Measurements from ENCODE around the gene RAPGEF1. TPM values are rescaled to one million over a fixed set of nuclear protein-coding genes. Genes with fewer than 3 reads are reported as not detected.

RAPGEF1 gene
- total RNA-seq, 1 experiment from 2014 or later, result 6.1 TPM

DNA sequence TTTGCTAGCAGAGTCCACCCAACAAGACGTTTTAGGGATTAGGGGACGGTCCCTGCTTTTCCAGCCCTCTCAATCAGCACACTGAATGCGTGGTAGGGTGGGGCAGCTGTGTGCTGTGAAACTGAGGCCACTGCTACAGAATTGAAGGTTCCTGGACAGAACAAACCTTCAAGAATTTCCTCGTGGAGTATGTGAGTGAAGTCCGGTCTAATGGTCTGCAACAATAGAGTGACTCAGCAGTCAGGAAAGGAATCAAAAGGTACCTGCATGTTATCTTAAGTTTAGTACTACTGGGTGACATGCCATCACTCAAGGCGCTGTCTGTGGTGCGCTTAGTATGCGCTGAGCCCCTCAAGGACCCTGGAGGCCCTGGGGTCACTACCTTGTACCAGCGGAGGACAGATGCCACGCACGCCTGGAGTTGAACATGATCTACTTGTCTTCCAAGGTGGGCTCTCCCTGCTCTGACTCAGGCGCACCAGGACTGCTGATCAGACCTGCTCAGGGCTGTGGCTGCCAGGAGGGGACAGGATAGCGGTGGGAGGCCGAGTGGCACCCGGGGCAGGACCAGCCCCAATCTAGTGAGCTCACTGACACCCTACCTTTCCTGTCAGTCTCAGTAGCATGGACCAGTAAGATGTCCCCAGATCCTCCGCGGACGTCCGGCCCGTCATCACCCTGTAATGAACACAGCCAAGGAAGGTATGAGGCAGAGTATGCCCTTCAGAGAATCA is 144.0 kb downstream of the RAPGEF1 start:
- no peaks in the 10 kb centered on the region for H4K20me1 ChIP-seq (ENCODE audit: insufficient read depth, low read depth, low read length)
- H3K4me2 ChIP-seq (ENCODE audit: low read depth, low read length, poor library complexity, severe bottlenecking), result no peak overlapping the region
- H3K27ac ChIP-seq (ENCODE audit: low read length), result no peak overlapping the region
- H2AFZ ChIP-seq (ENCODE audit: low read length), result no peak overlapping the region
- no peaks in the 10 kb centered on the region for H3K27me3 ChIP-seq (ENCODE audit: low read length)
- no peaks in the 10 kb centered on the region for H3K9me2 ChIP-seq (replicated peaks; ENCODE audit: insufficient read depth, low read length)
- no peak for DNase-seq
- H3K4me1 ChIP-seq (ENCODE audit: low read length), result no peaks in the 10 kb centered on the region
- no peaks in the 10 kb centered on the region for H3K36me3 ChIP-seq (ENCODE audit: insufficient read depth, low read length)
- no peaks in the 10 kb centered on the region for H3K79me2 ChIP-seq (ENCODE audit: low read length)
- no peak overlapping the region for H3K4me3 ChIP-seq (ENCODE audit: low read length)
- H3K9ac ChIP-seq (ENCODE audit: low read length), result no peak overlapping the region
- H3K9me3 ChIP-seq (ENCODE audit: low read length), result no peaks in the 10 kb centered on the region

DNA sequence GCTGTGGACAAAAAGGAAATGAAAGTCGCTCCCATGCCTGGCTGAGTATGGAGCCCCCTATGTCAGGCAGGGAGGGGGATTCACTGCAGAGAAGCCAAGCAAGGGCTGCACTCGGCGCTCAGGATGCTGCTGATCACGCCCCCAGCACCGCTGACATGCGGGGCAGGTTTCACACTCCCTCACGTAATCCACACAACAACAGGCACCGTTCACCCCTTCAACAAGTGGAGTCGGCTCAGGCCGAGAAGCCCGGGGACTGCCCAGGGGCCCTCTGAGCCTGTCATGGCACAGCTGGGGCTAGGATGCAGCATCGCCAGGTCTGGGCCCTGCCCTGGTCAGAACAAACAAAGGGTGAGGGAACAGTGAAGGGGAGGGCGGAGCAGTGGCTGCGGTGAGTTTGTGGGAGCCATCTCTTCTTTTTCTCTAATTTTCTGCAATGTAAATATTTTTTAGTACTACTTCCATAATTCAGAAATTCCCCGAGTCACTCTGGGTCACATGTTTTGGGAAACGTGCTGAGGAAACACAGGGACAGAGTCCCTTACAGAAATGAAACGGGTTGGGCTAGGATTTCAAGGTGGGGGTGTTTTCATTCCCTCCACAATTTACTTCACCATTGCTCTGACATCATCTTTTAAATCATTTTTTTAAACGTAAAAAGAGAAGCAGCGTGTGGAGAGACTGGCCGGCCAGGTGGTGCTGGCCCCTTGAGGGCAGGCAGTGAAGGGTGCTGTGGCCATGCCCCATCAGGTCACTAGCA is 144.8 kb downstream of the RAPGEF1 start:
- Histone ChIP-seq H3K9ac (ENCODE audit: low read length) (no peak overlapping the region), H2AFZ (ENCODE audit: low read length) (no peak overlapping the region), H4K20me1 (ENCODE audit: insufficient read depth, low read depth, low read length) (no peaks in the 10 kb centered on the region), H3K79me2 (ENCODE audit: low read length) (no peaks in the 10 kb centered on the region), H3K36me3 (ENCODE audit: insufficient read depth, low read length) (no peaks in the 10 kb centered on the region), H3K4me1 (ENCODE audit: low read length) (no peaks in the 10 kb centered on the region), H3K9me3 (ENCODE audit: low read length) (no peaks in the 10 kb centered on the region), H3K4me3 (ENCODE audit: low read length) (no peak overlapping the region), H3K4me2 (ENCODE audit: low read depth, low read length, poor library complexity, severe bottlenecking) (no peak overlapping the region), H3K9me2 (replicated peaks; ENCODE audit: insufficient read depth, low read length) (no peaks in the 10 kb centered on the region), H3K27ac (ENCODE audit: low read length) (no peak overlapping the region), H3K27me3 (ENCODE audit: low read length) (no peaks in the 10 kb centered on the region)
- DNase-seq, result no peak

DNA sequence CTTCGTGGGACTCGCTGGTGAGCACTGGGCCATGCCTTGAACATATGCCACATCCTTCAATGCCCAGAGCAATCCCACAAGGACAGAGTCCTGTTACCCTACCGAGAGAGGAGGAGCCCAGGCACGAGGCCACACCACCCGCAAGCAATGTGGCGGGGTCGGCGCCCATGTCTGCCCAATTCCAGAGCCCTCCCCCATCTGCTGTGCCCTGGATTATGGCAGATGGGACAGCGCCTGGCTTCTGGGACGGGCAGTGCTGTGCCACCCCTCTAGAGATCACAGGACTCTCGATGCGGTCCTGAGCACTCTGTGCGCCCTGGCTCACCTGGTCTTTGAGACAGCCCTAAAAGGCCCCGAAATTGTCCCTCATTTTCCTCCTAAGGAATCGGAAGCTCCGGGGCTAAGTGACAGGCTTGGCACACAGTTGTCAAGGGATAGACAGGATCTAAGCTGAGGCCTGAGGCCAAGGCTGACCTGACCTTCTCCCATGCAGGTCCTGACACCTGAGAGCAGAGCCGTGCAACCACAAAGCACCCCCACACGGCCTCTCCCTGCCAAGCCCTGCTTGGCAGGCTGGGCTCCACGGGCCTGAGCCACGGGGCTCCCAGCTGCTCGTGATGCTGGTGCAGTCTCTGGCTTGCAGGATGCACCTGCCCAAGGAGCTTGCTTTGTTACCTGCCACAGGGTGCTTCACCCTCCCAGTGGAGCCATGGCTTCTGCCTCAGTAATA is 145.8 kb downstream of the RAPGEF1 start:
- Histone ChIP-seq H2AFZ (ENCODE audit: low read length) (no peak overlapping the region), H3K36me3 (ENCODE audit: insufficient read depth, low read length) (no peaks in the 10 kb centered on the region), H4K20me1 (ENCODE audit: insufficient read depth, low read depth, low read length) (no peaks in the 10 kb centered on the region), H3K27ac (ENCODE audit: low read length) (no peak overlapping the region), H3K9me2 (replicated peaks; ENCODE audit: insufficient read depth, low read length) (no peaks in the 10 kb centered on the region), H3K4me2 (ENCODE audit: low read depth, low read length, poor library complexity, severe bottlenecking) (no peak overlapping the region), H3K27me3 (ENCODE audit: low read length) (no peaks in the 10 kb centered on the region), H3K4me1 (ENCODE audit: low read length) (no peaks in the 10 kb centered on the region), H3K79me2 (ENCODE audit: low read length) (no peaks in the 10 kb centered on the region), H3K9me3 (ENCODE audit: low read length) (no peaks in the 10 kb centered on the region), H3K9ac (ENCODE audit: low read length) (no peak overlapping the region), H3K4me3 (ENCODE audit: low read length) (no peak overlapping the region)
- no peak for DNase-seq

DNA sequence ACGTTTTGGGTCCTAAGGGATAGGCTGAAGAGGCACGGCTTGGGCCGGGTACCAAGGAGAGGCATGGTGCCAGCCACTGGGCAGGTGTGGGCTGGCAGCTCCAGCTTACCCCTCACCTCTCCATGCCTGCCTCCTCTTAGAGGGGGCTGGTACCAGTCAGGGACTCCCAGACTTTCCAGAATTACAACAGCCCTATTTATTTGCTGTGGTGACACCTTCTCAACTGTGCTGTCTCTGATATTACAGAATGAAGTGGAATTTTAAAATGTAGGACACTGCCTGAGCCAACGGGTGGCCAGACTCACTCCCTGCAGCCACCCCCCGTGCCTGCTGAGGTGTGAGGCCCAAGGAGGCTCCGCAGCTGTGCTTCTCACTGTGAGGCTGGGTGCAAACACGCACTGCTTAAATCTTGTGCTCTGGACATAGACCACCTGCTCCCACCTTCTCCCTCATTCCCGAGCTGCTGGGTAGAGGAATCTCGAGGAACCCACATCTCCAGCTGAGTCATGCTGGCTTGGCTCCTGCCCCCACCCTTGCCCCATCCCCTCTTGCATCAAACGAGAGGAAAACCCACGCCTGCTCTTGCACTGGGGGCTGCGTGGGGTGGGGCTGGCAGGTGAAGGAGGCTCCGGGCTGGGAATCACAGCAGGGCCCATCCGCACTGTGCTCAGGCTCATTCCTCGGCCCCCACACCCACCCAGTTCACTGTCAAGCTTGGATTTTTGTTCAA is 146.6 kb downstream of the RAPGEF1 start:
- Histone ChIP-seq H4K20me1 (ENCODE audit: insufficient read depth, low read depth, low read length) (no peaks in the 10 kb centered on the region), H3K9ac (ENCODE audit: low read length) (no peak overlapping the region), H2AFZ (ENCODE audit: low read length) (no peak overlapping the region), H3K27ac (ENCODE audit: low read length) (no peak overlapping the region), H3K79me2 (ENCODE audit: low read length) (no peaks in the 10 kb centered on the region), H3K9me2 (replicated peaks; ENCODE audit: insufficient read depth, low read length) (no peaks in the 10 kb centered on the region), H3K4me2 (ENCODE audit: low read depth, low read length, poor library complexity, severe bottlenecking) (no peak overlapping the region), H3K4me1 (ENCODE audit: low read length) (no peaks in the 10 kb centered on the region), H3K27me3 (ENCODE audit: low read length) (no peaks in the 10 kb centered on the region), H3K4me3 (ENCODE audit: low read length) (no peak overlapping the region), H3K9me3 (ENCODE audit: low read length) (no peaks in the 10 kb centered on the region), H3K36me3 (ENCODE audit: insufficient read depth, low read length) (no peaks in the 10 kb centered on the region)
- DNase-seq, result no peak

DNA sequence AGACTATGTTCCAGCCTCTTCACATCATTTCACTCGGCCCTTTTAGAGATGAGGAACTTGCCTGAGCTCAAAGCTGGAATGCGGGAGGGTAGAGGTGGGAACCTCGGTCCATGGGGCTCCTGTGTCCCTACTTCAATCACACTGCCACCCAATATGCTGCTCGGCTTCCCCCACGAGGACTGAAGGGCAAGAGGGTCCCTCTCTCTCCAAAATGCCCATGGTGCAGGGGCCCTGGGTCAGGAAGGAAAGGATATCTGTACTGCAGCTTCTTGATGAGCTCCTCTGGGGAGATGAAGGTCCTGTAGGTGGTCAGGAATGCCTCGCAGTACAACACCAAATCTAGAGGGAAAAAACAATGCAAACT is 148.0 kb downstream of the RAPGEF1 start:
- H3K27ac ChIP-seq (ENCODE audit: low read length), result no peak overlapping the region

DNA sequence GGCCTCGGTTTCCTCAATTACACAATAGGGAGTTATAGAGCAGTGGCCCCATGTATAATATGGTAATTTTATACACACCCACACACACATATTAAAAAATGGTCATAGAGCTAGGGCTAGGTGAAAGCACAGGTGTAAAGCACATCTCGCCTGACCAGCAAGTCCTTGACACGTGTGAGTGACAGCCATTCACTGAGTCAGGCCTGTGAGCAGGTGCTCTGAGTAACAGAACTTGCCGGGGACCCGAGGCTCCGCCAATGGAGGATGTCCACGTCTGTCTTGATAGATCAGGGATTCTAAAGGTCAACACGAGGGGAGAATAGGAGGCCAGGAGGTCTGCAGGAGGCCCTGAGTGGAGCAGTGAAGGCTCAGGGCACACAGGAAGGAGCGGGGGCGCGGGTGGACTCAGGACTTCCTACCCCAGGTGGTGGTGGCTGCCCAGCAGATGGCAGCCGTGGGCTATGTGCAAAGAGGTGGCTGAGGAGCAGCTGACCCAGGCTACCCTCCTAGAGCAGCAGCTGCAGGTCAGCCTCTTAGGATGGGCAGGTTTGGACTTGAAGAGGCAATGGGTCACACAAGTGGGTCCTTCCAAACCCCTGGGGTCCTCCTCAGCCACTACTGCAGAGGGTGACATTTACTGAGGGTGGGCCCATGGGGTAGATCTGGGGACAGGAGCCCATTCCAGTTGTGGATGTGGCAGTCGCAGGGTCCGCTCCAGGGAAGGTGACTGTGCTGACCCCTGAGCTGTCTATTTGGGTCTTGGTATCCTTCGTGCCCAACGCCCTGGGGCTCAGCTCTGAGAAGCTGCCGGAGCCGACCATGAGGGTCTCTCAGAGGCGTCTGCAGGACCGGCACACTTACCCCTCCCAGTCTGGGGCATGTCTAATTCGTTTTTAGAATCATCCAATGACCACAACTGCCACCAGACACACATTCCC is 148.7 kb downstream of the RAPGEF1 start:
- H3K4me2 ChIP-seq (ENCODE audit: low read depth, low read length, poor library complexity, severe bottlenecking), result no peak overlapping the region
- H3K9ac ChIP-seq (ENCODE audit: low read length), result no peak overlapping the region
- H4K20me1 ChIP-seq (ENCODE audit: insufficient read depth, low read depth, low read length), result no peaks in the 10 kb centered on the region
- H3K27me3 ChIP-seq (ENCODE audit: low read length), result no peaks in the 10 kb centered on the region
- H3K27ac ChIP-seq (ENCODE audit: low read length), result no peak overlapping the region
- H3K4me3 ChIP-seq (ENCODE audit: low read length), result no peak overlapping the region
- H3K4me1 ChIP-seq (ENCODE audit: low read length), result no peaks in the 10 kb centered on the region
- H3K36me3 ChIP-seq (ENCODE audit: insufficient read depth, low read length), result no peaks in the 10 kb centered on the region
- H3K9me3 ChIP-seq (ENCODE audit: low read length), result no peaks in the 10 kb centered on the region
- DNase-seq, result peak; percentile 93
- H3K9me2 ChIP-seq (replicated peaks; ENCODE audit: insufficient read depth, low read length), result no peaks in the 10 kb centered on the region
- H3K79me2 ChIP-seq (ENCODE audit: low read length), result no peaks in the 10 kb centered on the region
- H2AFZ ChIP-seq (ENCODE audit: low read length), result no peak overlapping the region

More for the DNA sequence above, 148.0 kb downstream of the RAPGEF1 start:
- Histone ChIP-seq H3K79me2 (ENCODE audit: low read length) (no peaks in the 10 kb centered on the region), H3K4me1 (ENCODE audit: low read length) (no peaks in the 10 kb centered on the region), H4K20me1 (ENCODE audit: insufficient read depth, low read depth, low read length) (no peaks in the 10 kb centered on the region), H3K9ac (ENCODE audit: low read length) (no peak overlapping the region), H3K27me3 (ENCODE audit: low read length) (no peaks in the 10 kb centered on the region), H3K36me3 (ENCODE audit: insufficient read depth, low read length) (no peaks in the 10 kb centered on the region), H3K9me3 (ENCODE audit: low read length) (no peaks in the 10 kb centered on the region), H3K4me3 (ENCODE audit: low read length) (no peak overlapping the region), H3K4me2 (ENCODE audit: low read depth, low read length, poor library complexity, severe bottlenecking) (no peak overlapping the region), H2AFZ (ENCODE audit: low read length) (no peak overlapping the region), H3K9me2 (replicated peaks; ENCODE audit: insufficient read depth, low read length) (no peaks in the 10 kb centered on the region)
- DNase-seq, result no peak

DNA sequence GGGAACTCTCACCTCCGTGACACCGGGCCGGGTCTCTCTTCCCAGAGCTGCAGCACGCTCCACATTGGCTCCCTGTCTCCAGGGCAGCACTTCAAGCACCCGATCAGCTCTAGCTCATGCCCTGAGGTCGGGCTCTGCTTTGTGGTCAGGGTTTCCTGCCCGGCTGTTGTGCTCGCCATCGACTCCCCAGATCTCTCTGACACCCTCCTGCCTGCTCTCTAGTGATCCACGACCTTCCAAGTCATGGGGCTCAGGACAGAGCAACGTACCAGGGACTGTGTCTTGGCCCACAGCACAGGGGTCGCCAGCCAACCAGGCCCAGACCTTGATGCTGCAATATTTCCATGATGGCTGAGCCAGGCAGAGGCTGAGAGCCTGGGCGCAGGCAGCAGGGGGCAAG is 149.4 kb downstream of the RAPGEF1 start:
- H3K27me3 ChIP-seq (ENCODE audit: low read length), result no peaks in the 10 kb centered on the region
- H3K4me3 ChIP-seq (ENCODE audit: low read length), result no peak overlapping the region
- H3K27ac ChIP-seq (ENCODE audit: low read length), result no peak overlapping the region
- H3K9ac ChIP-seq (ENCODE audit: low read length), result no peak overlapping the region
- no peak for DNase-seq
- H3K4me2 ChIP-seq (ENCODE audit: low read depth, low read length, poor library complexity, severe bottlenecking), result no peak overlapping the region
- no peaks in the 10 kb centered on the region for H3K36me3 ChIP-seq (ENCODE audit: insufficient read depth, low read length)
- H3K79me2 ChIP-seq (ENCODE audit: low read length), result no peaks in the 10 kb centered on the region
- H4K20me1 ChIP-seq (ENCODE audit: insufficient read depth, low read depth, low read length), result no peaks in the 10 kb centered on the region
- H3K4me1 ChIP-seq (ENCODE audit: low read length), result no peaks in the 10 kb centered on the region
- no peaks in the 10 kb centered on the region for H3K9me3 ChIP-seq (ENCODE audit: low read length)
- H2AFZ ChIP-seq (ENCODE audit: low read length), result no peak overlapping the region
- no peaks in the 10 kb centered on the region for H3K9me2 ChIP-seq (replicated peaks; ENCODE audit: insufficient read depth, low read length)
